Lower leg skin (tissue), 4 donors: ENCODE measurements around the gene ZMYND8. TPM values are rescaled to one million over a fixed set of nuclear protein-coding genes. Genes with fewer than 3 reads are reported as not detected.

Experiments
- DNase-seq, 2 donors: peaks; one replicate each; pipeline ENCODE4 v3.0.0-alpha.2; 2019; ENCODE audit warnings: low spot score in 2 of 2
- H3K4me3 ChIP-seq: fragments of 200-600 bp; sonication (generic); 2 replicates; pipeline ENCODE4 v1.5.1; 2017; ENCODE audit warnings: mild to moderate bottlenecking, low read depth; ENCODE audit not compliant: poor library complexity, severe bottlenecking
- POLR2A ChIP-seq, 2 donors: fragments of 450-650 bp; IDR thresholded peaks; one replicate each; pipeline ENCODE4 v1.6.1; 2016 to 2017; ENCODE audit warnings: antibody characterized with exemption in 2 of 2, mild to moderate bottlenecking in 1 of 2, moderate library complexity in 1 of 2
- WGBS, 2 donors: methylation state at CpG; one replicate each; pipeline ENCODE4 v1.1.5; 2018; 5-methylcytosine and 5-hydroxymethylcytosine counted together
- intact Hi-C: fragments of 100-400 bp; cut with DNase I; formaldehyde crosslinking; loops from one replicate; pipeline ENCODE4 v1.15.0; 2023; ENCODE audit warnings: low total_unique reads
- total RNA-seq, 4 donors: library from RNA; depleted of rRNA; stranded (reverse); fragments of >200 nt; gene quantifications; one replicate each; pipeline ENCODE4 v1.1.0, GENCODE V29; 2016
- TF ChIP-seq, protein P1 (sequence below), 3 donors: fragments of 450-650 bp; IDR thresholded peaks; one replicate each; pipeline ENCODE4 v1.5.1; 2016; ENCODE audit warnings: antibody characterized with exemption in 3 of 3, mild to moderate bottlenecking in 3 of 3, moderate library complexity in 2 of 3

Gene ZMYND8
- total RNA-seq, 4 donors from 2014 or later: 42.2 to 79.0 (median 65.4) TPM

DNA sequence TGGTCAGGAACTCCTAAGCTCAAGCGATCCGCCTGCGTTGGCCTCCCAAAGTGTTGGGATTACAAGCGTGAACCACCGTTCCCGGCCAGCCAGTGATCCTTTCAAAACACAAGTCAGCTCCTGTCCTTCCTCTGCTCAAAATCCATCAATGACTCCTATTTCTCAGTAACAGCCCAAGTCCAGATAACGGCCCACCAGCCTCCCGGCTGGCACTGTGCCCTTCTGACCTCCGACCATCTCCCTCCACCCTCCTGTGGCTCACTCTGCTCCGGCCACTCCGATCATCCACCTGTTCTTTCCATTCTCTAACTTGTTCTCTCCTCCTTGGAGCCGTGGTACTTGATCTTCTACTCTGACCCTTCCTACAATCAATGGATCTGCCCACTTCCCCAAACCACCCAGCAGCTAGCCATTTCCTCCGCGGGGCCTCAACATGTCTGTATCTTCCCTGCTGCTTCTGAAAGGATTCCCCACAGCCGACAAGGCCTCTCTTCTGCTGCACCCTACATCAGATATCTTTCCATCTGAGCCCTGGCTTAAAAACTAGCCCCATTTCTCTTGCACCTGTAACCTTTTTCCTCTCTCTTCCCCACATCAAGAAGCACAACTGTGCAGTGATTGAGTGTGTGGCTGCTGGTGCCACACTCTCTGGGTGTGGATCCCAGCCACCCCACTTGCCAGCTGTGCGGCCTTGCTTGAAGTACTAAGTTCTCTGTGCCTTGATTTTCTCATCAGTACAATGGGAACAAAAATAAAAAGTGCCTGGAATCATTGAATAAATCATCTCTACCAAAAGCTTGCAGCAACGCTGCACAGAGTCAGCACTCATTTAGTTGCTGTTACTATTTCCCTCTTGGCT, 6.1 kb upstream of the ZMYND8 start:
- DNase-seq: no peak
- TF ChIP-seq, protein P1, sequence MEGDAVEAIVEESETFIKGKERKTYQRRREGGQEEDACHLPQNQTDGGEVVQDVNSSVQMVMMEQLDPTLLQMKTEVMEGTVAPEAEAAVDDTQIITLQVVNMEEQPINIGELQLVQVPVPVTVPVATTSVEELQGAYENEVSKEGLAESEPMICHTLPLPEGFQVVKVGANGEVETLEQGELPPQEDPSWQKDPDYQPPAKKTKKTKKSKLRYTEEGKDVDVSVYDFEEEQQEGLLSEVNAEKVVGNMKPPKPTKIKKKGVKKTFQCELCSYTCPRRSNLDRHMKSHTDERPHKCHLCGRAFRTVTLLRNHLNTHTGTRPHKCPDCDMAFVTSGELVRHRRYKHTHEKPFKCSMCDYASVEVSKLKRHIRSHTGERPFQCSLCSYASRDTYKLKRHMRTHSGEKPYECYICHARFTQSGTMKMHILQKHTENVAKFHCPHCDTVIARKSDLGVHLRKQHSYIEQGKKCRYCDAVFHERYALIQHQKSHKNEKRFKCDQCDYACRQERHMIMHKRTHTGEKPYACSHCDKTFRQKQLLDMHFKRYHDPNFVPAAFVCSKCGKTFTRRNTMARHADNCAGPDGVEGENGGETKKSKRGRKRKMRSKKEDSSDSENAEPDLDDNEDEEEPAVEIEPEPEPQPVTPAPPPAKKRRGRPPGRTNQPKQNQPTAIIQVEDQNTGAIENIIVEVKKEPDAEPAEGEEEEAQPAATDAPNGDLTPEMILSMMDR (IDR thresholded peaks at IDR 0.05): no peak
- WGBS, 2 donors: 92% methylated on average over 17 of the region's 17 CpGs
- intact Hi-C loops: loop anchor here (5.0 kb wide), 1 partner anchor 45 kb away; no protein-coding TSS in a partner anchor
- no peak overlapping the region for H3K4me3 ChIP-seq

DNA sequence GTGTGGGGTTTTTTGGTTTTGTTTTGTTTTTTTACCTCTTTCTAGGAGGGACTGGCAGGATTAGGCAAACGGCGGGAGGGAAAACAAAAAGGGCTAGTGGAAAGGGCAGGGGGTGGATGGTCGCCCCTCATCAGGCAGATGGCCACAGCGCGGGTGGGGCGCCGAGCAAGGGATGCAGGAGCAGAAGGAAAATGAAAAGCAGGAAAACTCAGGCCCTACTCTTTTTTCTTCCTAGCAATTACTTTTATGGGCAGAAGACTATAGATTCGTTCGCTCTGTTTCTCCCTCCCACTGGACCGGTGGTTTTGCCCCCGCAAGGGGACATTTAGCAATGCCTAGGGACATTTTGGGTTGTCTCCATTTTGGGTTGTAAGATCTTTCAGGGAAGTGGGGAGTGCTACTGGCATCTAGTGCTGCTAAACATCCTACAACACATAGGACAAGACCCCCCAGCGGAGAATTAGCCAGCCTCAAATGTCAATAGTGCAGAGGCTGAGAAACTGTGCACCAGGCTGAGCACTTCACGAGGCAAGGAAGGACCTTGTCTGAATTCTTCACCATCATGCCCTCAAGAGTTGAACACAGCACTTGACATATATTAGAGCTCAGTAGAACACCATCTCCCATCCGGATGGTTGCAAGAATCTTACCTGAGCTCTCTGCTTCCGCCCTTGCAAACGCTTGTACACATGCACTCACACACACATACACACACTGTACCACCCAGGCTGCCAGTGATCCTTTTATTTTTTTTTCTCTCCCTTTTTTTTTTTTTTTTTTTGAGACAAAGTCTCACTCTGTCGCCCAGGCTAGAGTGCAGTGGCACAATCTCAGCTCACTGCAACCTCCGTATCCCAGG, 4.8 kb upstream of the ZMYND8 start:
- no peak for DNase-seq
- WGBS, 2 donors: 52 to 66% methylated on average over 18 of the region's 18 CpGs
- TF ChIP-seq, protein P1 (IDR thresholded peaks at IDR 0.05): no peak
- TF ChIP-seq POLR2A (IDR thresholded peaks at IDR 0.05): no peak
- H3K4me3 ChIP-seq: no peak overlapping the region
- intact Hi-C loops: loop anchor here (5.0 kb wide), 1 partner anchor 44 kb away; no protein-coding TSS in a partner anchor

DNA sequence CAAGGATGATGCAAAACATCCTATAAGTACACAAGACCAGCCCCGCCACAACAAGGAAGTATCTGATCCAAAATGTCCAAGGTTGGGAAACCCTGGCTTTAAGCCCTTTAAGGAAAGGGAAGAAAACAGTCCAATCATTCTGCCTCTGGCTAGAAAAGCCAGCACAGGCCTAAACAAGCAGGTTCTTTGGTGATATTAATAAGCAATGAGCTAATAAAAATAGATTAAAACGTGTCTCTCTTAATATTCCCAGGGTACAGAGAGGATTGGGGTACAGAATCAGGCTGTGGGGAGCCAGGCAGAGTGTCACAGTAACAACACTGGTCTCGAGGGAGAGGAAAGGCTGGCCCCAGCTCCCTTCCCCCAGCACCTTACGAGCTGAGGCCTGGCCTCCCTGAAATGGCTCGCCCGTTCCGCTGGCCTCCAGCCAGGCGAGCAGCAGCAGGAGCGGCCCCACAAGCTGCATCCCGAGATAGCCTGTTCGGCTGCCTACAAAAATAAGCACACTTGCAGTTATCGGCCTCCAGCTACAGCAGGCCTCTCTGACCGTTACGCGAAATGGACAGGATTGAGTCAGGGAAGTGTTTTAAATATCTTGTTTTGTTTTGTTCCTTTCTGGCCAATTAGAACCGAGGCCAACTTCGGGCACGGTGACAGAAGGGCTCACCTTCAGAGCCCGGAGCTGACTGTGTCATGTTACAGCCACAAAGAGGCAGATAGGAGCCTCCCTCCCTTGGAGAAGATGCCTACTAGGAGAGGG, 4.0 kb upstream of the ZMYND8 start:
- no peak overlapping the region for H3K4me3 ChIP-seq
- intact Hi-C loops: loop anchor here (5.0 kb wide), 1 partner anchor 43 kb away; no protein-coding TSS in a partner anchor
- TF ChIP-seq POLR2A (IDR thresholded peaks at IDR 0.05): no peak
- TF ChIP-seq, protein P1 (IDR thresholded peaks at IDR 0.05): no peak
- DNase-seq: peak; percentile 87 to 96
- 5 to 11% methylated on average over 19 of the region's 19 CpGs for WGBS, 2 donors

DNA sequence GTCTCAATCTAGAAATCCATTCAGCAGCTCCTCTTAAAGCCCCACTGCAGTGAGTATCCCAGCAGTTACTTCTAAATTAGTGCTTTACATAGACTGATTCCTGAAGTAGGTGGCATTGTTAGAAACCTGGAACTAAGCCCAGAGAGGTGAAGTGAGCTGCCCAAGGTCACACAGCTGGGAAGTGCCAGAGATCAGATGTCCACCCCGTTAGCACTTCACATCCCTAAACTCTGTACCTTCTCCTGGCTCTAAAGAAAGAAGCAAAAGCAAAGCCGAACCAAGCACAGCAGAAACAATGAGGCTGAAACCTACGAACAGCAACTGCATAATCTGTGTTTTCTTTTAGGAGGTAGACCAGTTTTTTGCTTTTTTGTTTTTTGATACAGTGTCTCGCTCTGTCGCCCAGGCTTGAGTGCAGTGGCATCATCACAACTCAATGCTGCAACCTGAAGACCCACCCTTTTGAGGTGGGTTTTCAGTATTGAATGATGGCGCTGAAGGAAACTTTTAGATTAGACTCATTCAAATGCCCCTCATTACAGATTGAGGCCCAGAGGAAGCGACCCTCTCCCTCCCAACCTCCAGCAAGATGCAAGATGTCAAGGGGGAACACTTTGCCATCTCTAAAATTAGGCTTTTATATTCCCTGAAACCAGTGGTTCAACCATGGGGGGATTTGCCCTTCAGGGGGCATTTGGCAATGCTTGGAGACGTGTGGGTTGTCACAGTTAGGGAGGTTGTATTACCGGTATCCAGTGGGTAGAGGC, 3.2 kb upstream of the ZMYND8 start:
- no peak for DNase-seq
- 44 to 56% methylated on average over 9 of the region's 9 CpGs for WGBS, 2 donors
- intact Hi-C loops: loop anchor here (5.0 kb wide), 1 partner anchor 42 kb away; no protein-coding TSS in a partner anchor
- no peak for TF ChIP-seq POLR2A (IDR thresholded peaks at IDR 0.05)
- TF ChIP-seq, protein P1 (IDR thresholded peaks at IDR 0.05): no peak
- H3K4me3 ChIP-seq: no peak overlapping the region
